ENCODE data around the gene FGD4. TPM values are rescaled to one million over a fixed set of nuclear protein-coding genes. Genes with fewer than 3 reads are reported as not detected.

Gene FGD4
- total RNA-seq, 1 experiment from 2014 or later: 54.3 TPM

GRCh38 chr12:32507942-32508320, 108.6 kb downstream of the FGD4 start:
- H3K23me2 ChIP-seq (ENCODE audit: insufficient read length, low read depth, low read length, poor library complexity, severe bottlenecking): no peaks in the 10 kb centered on the region
- no peak overlapping the region for H4K91ac ChIP-seq (ENCODE audit: insufficient read length, low read depth, low read length)
- no peak overlapping the region for H3K4me2 ChIP-seq (ENCODE audit: insufficient read depth, insufficient read length, low read length)
- Mint-ChIP-seq H3K27me3 (ENCODE audit: low read depth) (no peaks in the 10 kb centered on the region), H3K4me3 (no peak overlapping the region), H3K4me1 (peaks cover 49 to 55% of the 10 kb centered on the region in 2 experiments), H3K9me3 (no peaks in the 10 kb centered on the region), H3K27ac (no peak overlapping the region; a peak in 1 of 7 replicates), H3K36me3 (ENCODE audit: insufficient read depth in 1 of 3, low read depth in 3 of 3) (peaks cover 0 to 2% (median 0%) of the 10 kb centered on the region in 3 experiments; a peak in 1 of 7 replicates)
- no peak for TF ChIP-seq CTCF (conservative IDR thresholded peaks at IDR 0.05)
- H3K4ac ChIP-seq (ENCODE audit: low read depth, low read length): no peak overlapping the region
- no peaks in the 10 kb centered on the region for H4K20me1 ChIP-seq (ENCODE audit: control insufficient read depth, insufficient read depth, insufficient read length)
- H3K79me1 ChIP-seq (ENCODE audit: insufficient read depth, low read depth, low read length, poor library complexity, severe bottlenecking): peaks cover 3% of the 10 kb centered on the region
- H4K8ac ChIP-seq (replicated peaks; ENCODE audit: insufficient read length, low read depth, low read length): no peak overlapping the region
- no peak overlapping the region for H3T11ph ChIP-seq (ENCODE audit: low read length)
- H2BK20ac ChIP-seq (ENCODE audit: low read depth, low read length, poor library complexity, severe bottlenecking): no peak overlapping the region
- H3K18ac ChIP-seq (ENCODE audit: insufficient read length, low read depth, low read length): no peak overlapping the region
- H3K56ac ChIP-seq (ENCODE audit: insufficient read length, low read depth, low read length): no peak overlapping the region
- H3K23ac ChIP-seq (ENCODE audit: insufficient read length, low read depth, low read length): no peak overlapping the region
- H3K14ac ChIP-seq (ENCODE audit: insufficient read depth, low read length): no peak overlapping the region
- no peak overlapping the region for H2BK120ac ChIP-seq (ENCODE audit: low read depth, low read length, poor library complexity, severe bottlenecking)
- H2BK12ac ChIP-seq (ENCODE audit: insufficient read length, low read depth, low read length): no peak overlapping the region
- no peaks in the 10 kb centered on the region for H3K27me3 ChIP-seq (ENCODE audit: insufficient read depth, low read length)
- no peak overlapping the region for H2AK5ac ChIP-seq (ENCODE audit: insufficient read length, low read length)
- DNase-seq: no peak
- H3K4me1 ChIP-seq (ENCODE audit: insufficient read depth, low read length): peaks cover 3% of the 10 kb centered on the region; the same call in 1 of the 2 replicates
- no peak overlapping the region for H4K5ac ChIP-seq (ENCODE audit: insufficient read length, low read depth, low read length)
- no peak overlapping the region for H2AFZ ChIP-seq (ENCODE audit: low read length)
- H2BK15ac ChIP-seq (ENCODE audit: low read depth, low read length): no peak overlapping the region
- H3K9ac ChIP-seq (ENCODE audit: extremely low read depth, insufficient read length, low read length): no peak overlapping the region
- H3K79me2 ChIP-seq (ENCODE audit: insufficient read depth, low read length): peaks cover 14% of the 10 kb centered on the region; the same call in 1 of the 2 replicates
- H2BK5ac ChIP-seq (ENCODE audit: insufficient read length, low read length): no peak overlapping the region
- H3K9me3 ChIP-seq (ENCODE audit: control insufficient read depth, low read depth, low read length): no peaks in the 10 kb centered on the region
- WGBS (ENCODE audit: extremely low coverage, insufficient read length, low lambda C conversion rate): no CpG with 5 or more reads among the region's 3 CpGs
- no peak overlapping the region for H3K27ac ChIP-seq (ENCODE audit: insufficient read length, low read depth, low read length)
